GM18519 (cell line): ENCODE data around the gene RNASE7.
A peak's percentile ranks its signal among the peaks of the same experiment; 100 is the strongest.

ENCODE experiments used
- ATAC-seq: cut with Tn5 transposase; IDR thresholded peaks from one replicate; pipeline ENCODE4 v1.9.1; 2021; ENCODE audit warnings: mild to moderate bottlenecking, moderate library complexity; ENCODE audit not compliant: unreplicated experiment, low FRiP score

Gene RNASE7

DNA sequence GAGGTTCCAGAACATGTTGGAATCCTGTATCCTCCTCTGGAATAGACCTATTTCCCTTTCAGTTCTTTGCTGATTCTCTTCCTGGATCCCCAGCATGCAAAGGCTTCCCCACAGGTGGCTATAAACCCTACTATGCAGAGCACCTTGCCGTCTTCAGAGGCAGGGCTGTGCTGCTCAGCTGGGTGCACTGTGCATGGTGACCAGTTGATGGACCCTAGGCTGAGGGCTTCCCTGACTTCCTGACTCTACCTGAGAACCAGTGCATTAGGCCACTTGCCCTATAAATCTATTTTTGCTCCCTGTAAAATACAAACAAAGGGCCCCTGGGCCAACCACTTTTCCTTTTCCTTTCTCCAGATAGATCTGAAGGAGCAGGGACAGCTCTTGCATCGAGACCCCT lies 42.2 kb downstream of the RNASE7 start:
- ATAC-seq, result no peak

- no peak for ATAC-seq
Measured at GRCh38 chr14:21084998-21085853, 43.1 kb downstream of the RNASE7 start.

- ATAC-seq, result no peak
Measured at GRCh38 chr14:21086908-21087293, 44.7 kb downstream of the RNASE7 start.

GRCh38 chr14:21087294-21088091 lies 45.3 kb downstream of the RNASE7 start:
- ATAC-seq, result peak; percentile 80

DNA sequence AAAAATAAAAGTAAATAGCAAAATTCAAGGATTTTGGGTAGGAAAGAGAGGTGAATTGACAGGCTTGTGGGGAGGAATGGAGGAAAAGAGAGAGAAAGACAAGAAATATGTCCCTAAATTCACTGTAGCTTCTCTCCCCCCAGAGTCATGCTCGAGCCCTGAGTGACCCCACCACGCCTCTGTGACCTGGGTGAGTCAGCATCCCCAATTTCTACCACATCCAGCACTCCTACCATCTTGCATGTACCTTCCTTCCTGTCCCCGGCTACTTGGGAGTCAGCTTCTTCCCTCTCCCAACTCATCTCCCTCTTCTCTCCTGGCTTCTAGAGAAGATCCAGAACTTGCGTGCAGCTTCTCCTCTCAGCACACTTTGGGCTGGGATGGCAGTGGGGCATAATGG lies 46.5 kb downstream of the RNASE7 start:
- no peak for ATAC-seq

DNA sequence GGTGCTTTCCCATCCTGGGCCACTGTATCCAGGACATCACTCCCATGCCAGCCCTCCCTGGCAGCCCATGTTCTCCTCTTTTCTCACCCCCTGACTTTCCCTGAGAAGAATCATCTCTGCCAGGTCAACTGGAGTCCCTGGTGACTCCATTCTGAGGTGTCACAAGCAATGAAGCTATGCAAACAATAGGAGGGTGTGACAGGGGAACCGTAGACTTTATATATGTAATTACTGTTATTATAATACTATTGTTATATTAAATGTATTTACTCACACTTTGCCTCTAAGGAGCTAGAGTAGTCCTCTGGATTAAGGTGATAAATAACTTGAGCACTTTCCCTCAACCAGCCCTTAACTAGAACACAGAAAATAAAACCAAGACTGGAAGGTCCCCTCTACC lies 47.1 kb downstream of the RNASE7 start:
- no peak for ATAC-seq

DNA sequence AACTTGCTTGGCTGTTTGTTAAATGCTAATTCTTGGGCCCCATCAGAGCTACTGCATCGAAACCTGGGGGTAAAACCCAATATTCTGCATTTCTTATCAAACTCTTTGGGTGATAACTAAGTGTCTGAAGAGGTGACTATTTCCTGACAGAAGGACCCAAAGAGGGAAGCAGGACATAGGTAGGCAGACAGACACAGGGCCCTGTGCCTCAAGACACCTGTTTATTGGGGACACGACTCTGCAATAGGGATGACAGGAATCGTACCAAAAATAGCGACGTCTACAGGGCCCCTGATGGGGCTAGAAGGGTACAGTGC lies 47.7 kb downstream of the RNASE7 start:
- ATAC-seq, result no peak

DNA sequence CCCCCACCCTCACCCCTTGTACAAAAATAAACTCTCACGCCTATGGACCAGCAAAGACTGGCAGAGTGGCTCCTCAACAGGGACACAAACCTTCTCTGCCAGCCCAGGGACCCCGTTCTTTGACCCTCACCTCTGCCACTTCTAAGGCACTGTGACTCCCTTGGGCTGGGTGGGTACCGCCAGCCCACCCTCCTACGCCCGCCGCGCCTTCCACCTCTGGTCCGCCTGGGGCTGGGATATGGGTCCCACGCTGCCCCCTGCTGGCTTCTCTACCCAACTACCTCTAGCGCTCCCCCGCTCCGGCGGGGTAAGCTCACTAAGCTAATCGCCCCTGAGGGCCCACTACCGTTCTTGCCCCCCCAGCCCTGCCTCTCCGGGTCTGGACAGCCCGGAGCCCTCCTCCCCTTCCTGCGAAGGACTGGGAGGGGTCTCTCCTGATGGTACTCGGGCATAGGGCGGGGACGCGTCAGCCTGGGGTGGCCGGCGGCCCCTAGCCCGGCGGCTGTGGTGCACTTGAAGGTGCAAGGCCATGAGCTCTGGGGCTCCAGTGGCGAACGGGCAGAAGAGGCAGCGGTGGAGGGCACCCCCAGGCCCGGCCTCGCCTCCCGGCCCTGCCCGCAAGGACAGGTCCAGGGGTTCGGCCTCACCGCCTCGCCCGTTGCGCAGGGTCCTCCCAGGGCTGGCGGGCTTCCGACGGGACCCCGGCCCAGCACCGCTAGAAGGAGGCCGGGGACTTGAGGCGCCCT lies 48.2 kb downstream of the RNASE7 start:
- ATAC-seq, result no peak

- ATAC-seq, result no peak
Measured at GRCh38 chr14:21090940-21091663, 48.9 kb downstream of the RNASE7 start.

DNA sequence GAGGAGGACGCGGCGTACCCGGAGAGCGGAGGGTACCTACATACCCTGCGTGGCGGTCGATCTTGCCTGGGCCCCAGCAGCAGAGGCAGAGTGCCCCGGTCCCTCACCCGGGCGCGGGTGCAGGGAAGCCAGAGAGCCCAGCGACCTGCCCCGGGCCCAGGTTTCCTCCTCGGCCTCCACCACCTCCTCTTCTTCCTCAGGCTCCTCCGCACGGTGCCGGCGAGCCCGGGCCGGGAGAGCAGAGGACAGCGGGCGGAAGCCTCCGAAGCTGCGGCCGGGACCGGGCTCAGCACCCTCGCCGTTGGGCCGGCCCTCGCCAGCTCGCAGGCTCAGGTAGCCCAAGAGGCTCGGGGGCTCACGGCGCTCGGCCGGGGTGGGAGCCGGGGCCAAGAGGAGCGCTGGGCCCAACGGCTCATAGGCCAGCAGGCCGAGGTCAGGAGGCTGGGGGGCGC lies 49.7 kb downstream of the RNASE7 start:
- ATAC-seq, result no peak

DNA sequence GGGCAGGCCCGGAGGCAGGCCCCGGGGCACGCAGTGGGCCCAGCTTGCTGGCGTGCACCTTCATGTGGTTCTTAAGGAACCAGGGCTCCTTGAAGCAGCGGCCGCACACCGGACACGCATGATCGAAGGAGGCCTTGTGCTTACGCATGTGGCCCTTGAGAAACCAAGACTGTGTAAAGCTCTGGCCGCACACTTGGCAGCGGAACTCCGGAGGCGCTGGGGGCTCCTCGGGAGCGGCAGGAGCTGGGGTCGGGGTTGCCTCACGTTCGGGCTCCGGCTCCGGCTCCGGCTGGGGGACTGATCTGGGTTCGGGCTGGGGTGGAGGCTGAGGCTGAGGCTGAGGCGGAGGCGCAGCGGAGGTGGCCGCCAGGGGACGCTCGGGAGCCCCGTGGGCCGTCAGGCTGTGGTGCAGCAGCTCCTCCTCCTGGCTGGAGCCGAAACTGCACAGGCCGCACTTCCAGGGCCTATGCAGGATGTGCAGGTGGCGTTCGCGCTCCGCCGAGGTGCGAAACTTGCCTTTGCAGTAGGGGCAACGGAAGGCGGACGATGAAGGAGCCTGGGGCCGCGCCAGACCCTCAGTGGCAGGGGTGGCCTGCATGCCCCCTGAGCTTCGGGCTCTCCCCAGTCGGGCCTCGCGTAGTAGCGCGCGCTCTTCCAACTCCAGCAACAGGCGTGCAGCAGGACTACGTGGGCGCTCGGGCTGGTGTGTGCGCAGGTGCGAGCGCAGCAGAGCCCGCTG lies 50.3 kb downstream of the RNASE7 start:
- ATAC-seq, result peak; percentile 74

DNA sequence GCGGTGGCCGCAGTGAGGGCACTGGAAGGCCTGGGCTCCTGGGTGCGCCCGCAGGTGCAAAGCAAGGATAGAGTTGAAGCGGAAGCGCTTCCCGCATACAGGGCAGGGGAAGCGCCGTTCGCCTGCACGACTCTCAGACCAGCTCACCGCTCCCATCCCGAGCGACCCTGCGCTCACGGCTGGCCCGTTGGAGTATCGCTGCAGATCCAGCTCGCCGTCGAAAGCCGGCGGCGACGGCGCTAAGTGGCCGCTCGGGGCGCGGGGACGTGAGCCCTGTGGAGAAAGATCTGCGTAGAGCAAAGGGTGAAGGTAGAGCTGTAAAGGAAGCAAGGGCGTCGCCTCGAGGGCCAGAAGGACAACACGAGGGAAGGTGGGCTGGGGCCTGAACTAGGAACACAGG lies 50.9 kb downstream of the RNASE7 start:
- no peak for ATAC-seq
